HG03342 (cell line): ENCODE results near the gene TPSB2.
"Not testable (repeated sequence)": the region's sequence is repeated elsewhere in the genome, so short reads cannot be mapped to it uniquely, and the experiment has no call there.

Source experiments
- ATAC-seq: cut with Tn5 transposase; IDR thresholded peaks from one replicate; pipeline ENCODE4 v1.9.1; 2021; ENCODE audit warnings: mild to moderate bottlenecking, moderate library complexity; ENCODE audit not compliant: unreplicated experiment

The TPSB2 gene

GRCh38 chr16:1262210-1262845 is 32.3 kb upstream of the TPSB2 start:
- ATAC-seq, result no peak

- ATAC-seq, result no peak
Observed at GRCh38 chr16:1261131-1261892, 31.3 kb upstream of the TPSB2 start.

GRCh38 chr16:1260101-1260680 is 30.2 kb upstream of the TPSB2 start:
- no peak for ATAC-seq

DNA sequence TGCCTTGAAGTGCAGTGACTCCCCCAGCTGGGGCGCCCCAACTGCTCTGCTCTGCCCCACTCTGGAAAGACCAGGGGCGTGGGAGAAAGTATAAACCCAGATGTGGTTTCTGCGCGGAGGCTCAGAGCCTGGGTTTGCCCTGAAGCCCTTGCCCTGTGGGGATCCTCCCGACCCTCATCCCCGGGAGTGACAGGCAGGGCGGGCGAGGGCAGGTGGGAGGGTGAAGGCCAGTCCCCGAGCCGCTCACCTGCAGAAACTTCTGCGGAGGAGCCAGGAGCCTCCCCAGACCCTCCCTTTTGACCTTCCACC is 29.7 kb upstream of the TPSB2 start:
- no peak for ATAC-seq

DNA sequence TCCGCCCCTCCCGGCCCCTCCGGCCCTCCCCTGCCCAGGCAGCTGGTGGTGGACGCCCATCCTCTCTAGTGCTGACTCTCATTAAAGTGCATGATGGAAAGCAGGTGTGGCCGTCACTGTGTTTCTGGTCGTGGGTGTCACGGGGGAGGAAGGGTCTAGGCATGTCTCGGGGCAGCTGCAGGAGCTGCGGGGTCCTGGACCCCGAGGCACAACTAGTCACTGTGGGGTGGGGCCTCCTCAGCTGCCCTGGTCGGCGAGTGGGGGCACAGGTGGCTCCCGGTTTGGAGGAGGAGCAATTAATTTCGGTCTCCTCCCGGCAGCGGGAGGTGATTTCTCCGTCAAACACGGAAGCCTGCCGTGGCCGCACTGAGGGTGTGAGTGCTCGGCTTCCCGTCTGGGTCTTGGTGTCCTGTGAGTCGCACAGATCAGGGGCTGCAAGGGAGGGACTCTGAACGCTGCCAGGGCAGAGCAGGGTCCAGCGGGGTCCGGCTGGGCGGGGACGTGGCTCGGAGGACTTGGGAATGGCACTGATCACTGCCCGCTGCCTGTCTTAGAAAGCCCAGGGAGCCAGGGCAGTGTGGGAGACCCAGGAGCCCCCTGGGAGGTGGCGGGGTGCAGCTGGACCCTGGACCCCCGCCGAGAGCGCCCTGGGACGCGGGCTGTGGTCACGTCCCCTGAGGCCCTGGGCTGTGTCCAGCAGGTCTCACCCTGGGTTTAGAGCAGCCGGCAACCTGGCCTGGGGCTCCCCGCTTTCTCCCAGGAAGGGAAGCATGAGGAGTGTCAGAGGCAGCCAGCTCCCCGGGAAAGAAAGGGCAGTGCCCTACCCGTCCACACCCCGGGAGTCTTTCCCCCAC is 29.1 kb upstream of the TPSB2 start:
- ATAC-seq, result no peak

GRCh38 chr16:1258225-1258600 is 28.2 kb upstream of the TPSB2 start:
- ATAC-seq, result no peak

GRCh38 chr16:1257561-1258224 is 27.7 kb upstream of the TPSB2 start:
- ATAC-seq, result no peak

GRCh38 chr16:1256874-1257322 is 26.9 kb upstream of the TPSB2 start:
- no peak for ATAC-seq

DNA sequence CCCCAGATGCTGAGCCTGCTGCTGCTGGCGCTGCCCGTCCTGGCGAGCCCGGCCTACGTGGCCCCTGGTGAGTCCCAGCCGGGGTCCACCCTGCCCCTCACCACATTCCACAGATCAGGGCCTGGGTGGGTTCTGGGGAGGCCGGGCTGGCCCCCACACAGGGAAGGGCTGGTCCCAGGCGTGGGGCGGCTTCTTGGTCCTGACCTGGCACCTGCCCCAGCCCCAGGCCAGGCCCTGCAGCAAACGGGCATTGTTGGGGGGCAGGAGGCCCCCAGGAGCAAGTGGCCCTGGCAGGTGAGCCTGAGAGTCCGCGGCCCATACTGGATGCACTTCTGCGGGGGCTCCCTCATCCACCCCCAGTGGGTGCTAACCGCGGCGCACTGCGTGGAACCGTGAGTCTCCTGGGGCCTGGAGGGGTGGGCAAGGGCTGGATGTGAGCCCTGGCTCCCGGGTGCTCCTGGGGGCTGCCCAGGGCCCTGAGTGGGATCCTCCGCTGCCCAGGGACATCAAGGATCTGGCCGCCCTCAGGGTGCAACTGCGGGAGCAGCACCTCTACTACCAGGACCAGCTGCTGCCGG is 26.4 kb upstream of the TPSB2 start:
- ATAC-seq, result not testable (repeated sequence)

- not testable (repeated sequence) for ATAC-seq
Observed at GRCh38 chr16:1255276-1256122, 25.5 kb upstream of the TPSB2 start, which contains the start of gene TPSD1. TPSD1 (plus strand) TSS chr16:1256069; CDS start chr16:1256281, 212 bp downstream.

- not testable (repeated sequence) for ATAC-seq
Observed at GRCh38 chr16:1254821-1255220, 24.8 kb upstream of the TPSB2 start.

DNA sequence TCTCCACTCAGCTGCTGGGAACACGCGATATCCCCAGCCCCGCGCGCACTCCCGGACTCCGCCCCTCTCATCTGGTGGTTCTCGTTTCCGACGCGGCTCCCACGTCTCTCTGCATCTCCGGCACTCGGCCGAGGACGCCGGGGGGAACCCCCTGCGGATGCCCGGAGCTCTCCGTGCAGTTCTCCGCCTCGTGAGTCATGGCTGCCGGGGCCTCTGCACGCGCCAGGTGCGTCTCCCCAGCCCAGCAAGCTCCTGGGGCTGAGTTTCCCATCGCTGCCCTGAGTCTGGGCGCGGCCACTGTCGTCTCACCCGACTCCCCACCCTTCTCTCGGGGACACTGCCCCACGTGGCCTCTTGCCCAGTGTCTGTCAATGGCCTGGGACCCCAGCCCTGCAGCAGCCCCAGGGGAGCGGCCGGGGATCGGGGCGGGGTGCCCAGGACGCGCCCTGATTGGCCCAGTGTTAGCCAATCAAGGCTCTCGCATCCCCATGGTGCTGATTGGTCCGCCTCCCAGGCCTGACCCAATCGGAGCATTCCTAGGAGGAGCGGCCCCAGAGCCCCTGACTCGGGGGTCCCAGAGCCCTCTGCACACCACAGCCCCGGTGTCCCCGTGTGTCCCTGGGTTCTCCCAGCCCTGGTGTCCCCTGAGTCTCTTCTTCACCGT is 23.8 kb upstream of the TPSB2 start:
- not testable (repeated sequence) for ATAC-seq

GRCh38 chr16:1249031-1249755 is 19.2 kb upstream of the TPSB2 start:
- ATAC-seq, result not testable (repeated sequence)

DNA sequence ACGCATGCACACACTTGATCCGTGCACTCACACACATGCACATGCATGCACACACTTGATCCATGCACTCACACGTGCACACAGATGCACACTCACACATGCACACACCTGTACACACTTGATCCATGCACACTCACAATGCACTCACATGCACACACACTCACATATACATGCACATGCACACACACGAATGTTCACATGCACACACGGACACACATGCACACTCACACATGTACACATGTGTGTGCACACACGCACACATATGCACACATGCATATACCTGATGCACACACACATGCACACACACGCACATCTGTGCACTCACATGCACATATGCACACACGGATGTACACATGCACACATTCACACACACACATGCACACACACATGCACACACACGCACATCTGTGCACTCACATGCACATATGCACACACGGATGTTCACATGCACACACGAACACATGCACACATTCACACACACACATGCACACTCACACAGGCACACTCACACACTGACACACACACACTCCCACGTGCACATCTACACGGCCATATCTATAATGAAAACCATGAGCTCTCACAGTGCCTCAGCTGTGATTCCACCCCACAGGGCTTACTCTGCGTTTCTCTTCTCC is 18.0 kb upstream of the TPSB2 start:
- not testable (repeated sequence) for ATAC-seq

DNA sequence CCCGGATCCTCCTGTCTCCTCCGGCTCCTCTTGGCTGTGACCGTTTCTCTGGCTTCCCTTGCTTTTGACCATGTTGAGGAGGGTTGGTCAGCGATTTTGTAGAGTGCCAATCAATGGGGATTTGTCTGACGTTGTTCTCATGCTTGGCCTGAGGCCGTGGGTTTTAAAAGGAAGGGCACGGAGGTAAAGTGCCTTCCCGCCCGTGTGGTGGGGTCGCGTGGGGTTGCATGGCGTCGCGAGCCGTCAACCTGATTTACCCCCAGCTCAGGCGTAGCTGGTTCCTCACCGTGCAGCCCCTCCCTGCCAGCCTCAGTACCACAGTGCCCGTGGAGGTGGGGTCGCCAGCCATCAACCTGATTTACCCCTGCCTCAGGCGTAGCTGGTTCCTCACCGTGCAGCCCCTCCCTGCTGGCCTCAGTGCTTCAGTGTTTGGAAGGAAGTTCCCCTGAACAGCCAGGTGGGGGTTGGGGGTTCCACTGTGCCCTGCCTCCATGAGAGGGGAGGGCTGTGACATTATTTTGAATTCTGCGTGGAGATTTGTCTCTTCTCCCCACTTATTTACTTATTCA is 15.6 kb upstream of the TPSB2 start:
- ATAC-seq, result no peak

DNA sequence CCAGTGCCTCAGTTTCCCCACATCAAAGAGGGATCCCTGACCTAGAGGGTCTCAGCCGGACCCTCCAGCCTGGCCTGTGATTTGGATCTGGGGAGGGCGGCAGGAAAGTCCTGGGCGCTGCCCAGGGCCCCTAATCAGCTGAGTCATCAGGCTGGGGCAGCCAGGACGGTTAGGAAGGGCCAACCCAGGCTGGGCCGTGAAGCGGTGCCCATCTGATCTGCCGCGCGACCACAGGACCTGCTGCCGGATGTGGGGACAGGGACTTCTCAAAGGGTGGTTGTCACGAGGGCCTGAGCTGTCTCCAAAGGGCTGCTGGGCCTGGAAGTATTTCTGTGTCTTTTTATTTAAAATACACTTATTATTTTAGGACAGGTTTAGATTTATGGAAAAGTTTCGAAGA is 14.9 kb upstream of the TPSB2 start:
- no peak for ATAC-seq
